HL-60 (cell line): ENCODE data around the gene SPATA3.

Experiments
- CTCF ChIP-seq: IDR thresholded peaks from one replicate; pipeline ENCODE4 v1.5.1; 2011; ENCODE audit warnings: low read length, control low read depth, inconsistent platforms; ENCODE audit not compliant: insufficient read depth
- GABPA ChIP-seq: IDR thresholded peaks from 2 replicates; pipeline ENCODE4 v1.6.1; 2012; ENCODE audit warnings: low read depth

GRCh38 chr2:230946429-230947234, 49.3 kb upstream of the SPATA3 start:
- no peak for TF ChIP-seq CTCF
- TF ChIP-seq GABPA = no peak
